Superior temporal gyrus (tissue), 1 donor: ENCODE data around the gene NTSR1.

ENCODE experiments used
- DNase-seq: peaks from one replicate; pipeline ENCODE4 v3.0.0-alpha.2; 2016; ENCODE audit errors: extremely low spot score

Gene NTSR1

DNA sequence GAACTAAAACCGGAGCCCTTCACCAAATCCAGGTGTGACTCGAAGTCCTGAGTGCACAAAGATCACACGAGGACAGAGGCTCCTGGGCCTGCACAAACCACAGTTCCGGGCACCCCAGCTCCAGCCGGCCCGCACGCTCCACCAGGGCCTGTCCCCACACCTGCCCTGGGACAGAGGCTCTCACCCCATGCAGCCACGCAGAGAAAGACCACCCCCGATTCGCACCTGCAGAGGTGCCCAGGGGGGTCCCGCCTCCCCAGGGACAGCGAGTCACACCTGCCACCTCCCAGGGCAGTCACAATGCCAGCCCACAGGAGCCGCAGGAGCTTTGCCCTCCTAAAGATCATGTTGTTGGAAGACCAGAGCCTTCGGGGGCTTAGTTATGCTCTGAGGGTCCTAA lies 62.3 kb downstream of the NTSR1 start:
- DNase-seq = no peak

DNA sequence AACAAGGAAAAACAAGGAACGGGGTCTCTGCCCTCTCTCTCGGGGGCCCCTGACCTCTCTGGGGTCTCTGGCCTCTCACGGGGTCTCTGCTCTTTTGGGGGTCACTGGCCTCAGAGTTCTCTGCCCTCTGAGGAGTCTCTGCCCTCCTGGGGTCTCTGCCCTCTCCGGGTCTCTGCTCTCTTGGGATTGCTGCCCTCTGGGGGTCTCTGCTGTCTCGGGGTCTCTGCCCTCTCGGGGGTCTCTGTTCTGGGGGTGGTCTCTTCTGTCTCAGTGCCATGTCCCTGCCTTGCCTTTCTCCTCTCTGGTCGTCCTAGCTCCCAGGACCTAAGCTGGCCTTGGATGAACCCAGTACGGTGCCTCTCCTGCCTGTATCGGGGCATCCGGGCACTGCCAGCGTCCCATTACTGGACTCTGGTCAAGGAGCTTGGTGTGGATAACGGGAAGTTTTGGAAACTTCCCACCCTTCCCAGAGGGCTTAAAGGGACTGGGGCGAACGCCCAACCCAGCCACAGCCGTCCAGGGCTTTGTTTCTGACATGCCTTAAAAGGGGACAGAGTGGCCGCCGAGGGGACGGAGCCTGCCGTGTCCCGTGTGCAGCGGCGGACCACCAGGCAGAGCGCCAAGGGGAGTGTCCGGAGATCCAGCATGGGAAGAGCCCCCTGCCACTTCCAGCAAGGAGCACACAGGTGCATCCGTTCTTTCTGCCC lies 62.9 kb downstream of the NTSR1 start:
- DNase-seq = no peak

DNA sequence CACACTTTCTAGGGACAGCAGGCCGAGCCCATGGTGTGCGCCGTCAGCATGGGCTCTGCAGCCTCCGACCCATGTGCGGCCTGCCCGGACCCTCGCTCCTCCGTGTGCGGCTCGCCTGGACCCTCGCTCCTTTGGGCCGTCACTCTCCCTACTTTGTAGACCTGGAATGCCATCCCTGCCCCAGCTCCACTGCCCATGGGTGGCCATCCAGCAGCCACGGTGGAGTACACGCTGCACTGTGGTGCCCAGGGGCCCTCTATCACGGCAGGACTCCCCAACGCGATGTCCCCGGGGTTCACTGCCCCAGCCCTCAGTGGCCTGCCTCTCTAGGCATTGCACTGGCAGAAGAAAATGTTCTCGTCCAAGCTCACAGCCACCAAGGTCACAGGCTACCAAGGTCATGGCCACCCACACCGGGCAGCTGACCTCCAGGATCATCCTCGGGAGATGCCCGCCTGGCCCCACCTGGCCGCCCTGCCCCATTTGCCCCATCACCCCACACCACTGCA lies 63.5 kb downstream of the NTSR1 start:
- no peak for DNase-seq

DNA sequence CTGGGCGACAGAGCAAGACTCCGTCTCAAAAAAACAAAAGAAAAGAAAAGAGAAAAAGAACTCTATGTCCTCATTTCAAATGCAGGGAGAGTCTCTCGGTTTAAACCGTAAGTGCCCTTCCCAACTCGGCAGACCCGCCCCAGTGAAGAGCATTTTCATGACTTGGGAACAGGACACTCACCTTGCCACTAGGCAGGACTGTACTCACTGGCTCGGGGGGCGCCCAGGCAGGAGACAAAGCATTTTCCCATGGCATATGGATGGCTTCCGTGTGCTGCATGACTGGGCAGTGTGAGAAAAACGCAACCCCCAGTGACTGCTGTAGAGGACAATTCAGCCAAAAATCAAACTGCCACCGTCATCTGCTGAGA lies 64.0 kb downstream of the NTSR1 start:
- no peak for DNase-seq

DNA sequence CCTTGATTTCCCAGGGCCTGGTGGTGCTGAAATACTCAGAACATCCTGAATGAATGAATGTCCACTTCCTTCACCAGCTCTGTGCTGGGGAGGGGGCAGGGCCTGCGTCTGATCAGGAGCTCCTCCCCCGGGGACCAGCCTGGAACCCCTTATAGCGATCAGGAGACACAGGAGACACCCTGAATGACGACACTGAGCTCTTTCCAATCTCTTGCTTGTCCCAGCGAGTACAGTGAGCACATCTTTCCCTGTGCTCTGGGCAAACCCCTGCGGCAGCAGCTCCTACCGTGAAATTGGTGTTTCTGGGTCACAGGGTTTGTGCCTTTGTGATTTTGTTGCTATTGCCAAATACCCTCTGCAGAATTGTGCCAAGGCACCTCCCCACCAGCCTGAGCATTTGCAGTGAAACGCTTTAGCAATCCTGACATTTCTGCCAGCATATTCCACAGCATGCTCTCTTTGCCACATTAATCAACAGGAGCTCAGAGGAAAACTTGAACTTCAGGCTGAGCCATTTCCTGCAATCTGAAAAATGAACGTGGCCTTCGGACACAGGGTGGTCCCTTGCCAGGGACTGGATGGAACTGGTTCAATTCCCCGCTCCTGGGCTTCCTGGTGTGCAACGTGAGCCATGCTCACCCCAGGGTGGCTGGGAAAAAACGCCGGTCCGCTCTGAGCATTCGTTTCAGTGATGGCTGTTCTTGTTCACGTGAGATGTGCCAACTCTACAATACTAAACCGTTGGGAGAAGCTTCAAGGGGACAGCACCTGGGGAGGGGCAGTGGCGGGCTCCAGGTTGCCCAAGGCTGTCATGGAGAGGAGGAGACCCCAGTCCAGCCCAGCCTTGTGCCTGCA lies 64.6 kb downstream of the NTSR1 start:
- no peak for DNase-seq

DNA sequence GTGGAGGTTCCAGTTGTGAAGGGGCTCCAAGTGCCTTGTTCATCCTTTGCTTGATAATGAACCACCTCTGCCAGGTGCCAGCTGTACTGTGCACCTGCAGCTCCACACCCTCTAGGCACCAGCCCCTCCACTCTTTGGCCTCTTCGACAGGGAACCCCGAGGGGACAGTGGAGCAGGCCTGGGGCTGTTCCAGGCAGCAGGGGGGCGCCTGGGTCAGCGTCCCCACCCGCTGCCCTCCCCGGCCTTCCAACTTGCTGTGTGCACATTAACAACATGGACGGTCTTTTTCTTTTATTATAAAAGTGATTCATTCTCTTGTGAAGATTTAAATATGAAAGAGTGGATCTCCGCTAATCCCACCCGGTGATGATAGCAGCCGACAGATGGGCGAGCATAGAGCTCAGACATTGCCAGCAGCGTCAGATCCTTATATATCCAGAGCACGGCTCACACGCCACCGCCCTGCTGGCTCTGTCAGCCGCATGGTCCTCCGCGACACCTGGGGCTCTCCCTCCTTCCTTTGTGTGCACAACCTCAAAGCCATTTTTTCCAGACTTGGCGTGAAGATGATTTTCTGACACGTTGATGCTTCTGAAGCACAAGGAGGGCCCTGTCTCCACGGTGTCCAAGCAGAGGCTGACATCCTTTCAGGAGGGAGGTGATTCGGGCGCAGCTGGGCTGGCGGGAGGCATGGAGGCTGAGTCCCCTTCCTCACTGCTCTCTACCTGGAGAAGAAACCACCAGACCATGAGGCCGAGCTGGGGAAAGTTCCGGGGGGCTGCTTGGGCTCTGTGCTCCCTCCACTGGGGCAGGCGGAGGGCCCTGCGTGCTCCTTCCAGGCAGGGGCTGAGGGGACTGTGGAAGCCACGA lies 65.4 kb downstream of the NTSR1 start:
- no peak for DNase-seq

DNA sequence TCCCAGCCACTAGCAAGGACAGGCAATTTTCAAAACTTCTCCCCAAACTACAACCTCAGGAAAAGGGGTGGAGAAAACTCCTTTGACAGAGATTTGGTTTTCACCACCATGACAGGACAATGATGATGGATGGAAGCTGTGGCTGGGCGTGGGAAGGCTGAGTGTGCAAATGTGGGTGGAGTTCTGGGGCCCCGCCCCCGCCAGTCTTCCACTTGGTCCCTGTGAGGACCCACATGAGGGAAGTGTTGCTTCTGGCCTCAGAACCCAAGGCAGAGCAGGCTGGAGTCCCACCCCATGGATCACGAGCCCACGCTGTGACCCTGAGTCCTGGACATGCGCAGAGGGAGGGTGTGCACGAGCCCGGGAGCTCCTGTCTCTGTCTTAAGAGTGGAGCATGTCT lies 66.1 kb downstream of the NTSR1 start:
- no peak for DNase-seq

GRCh38 chr20:62775206-62775605 lies 66.6 kb downstream of the NTSR1 start:
- DNase-seq = no peak

DNA sequence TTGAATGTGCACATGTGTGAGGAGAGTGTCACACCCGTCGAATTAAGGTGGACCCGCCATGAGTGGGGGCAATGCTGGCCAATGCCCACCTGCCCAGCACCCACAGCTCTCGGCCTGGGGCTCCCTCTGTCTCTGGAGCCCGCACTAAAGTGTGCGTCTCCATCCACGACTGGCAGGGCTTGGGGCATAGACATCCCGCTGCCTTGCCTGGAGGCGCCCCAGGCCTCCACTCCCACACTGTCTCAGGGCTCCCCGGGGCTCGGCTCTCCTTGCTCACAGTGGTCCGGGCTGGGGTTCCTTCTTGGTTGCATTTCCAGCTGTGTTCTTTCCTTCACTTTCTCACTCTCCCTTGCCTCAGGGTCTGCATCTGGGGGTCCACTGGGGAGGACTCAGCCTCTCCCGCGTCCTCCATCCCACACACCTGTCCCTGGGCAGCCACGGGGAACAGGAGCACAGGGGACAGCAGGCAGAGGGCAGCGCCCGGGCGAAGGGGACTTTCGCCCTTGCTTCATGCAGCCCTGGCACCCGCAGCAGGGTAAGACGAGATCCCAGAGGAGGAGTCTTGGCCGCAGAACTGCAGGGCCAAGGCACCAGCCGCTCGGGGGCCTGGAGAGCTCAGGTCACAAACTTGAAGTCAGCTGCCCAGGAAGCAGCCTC lies 67.5 kb downstream of the NTSR1 start:
- DNase-seq = no peak

DNA sequence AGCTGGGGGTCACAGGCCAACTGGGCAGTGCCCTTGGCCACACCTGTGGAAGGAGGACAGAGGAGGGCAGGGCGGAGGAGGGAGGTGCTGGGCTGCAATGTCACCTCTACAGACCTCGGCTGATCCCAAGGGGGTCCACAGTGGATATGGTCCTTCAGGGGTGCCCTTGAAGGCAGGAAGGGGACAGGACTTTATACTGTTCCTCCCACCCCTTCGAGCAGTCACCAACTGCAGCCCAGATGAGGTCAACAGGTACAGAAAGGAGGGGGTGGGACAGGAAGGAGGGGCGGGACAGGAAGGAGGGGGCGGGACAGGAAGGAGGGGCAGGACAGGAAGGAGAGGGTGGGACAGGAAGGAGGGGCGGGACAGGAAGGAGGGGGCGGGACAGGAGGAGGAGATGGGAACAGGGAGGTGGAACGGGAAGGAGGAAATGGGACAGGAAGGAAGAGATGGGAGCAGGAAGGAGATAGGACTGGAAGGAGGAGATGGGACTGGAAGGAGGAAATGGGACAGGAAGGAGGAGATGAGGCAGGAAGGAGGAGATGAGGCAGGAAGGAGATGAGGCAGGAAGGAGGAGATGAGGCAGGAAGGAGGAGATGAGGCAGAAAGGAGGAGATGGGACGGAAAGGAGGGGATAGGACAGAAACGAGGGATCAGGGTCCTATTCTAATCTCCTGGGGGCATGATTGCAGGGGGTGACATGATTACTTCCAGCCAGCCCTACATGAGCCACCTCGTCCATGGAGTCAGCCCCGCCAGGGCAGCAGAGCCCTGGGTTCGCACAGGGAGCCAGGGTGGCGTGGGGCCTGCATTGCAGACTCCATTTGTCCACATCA lies 68.3 kb downstream of the NTSR1 start:
- DNase-seq = no peak

GRCh38 chr20:62777528-62777830 lies 68.8 kb downstream of the NTSR1 start:
- no peak for DNase-seq

- no peak for DNase-seq
Observed at GRCh38 chr20:62778058-62778457, 69.4 kb downstream of the NTSR1 start.

GRCh38 chr20:62778601-62779416 lies 70.2 kb downstream of the NTSR1 start:
- no peak for DNase-seq

DNA sequence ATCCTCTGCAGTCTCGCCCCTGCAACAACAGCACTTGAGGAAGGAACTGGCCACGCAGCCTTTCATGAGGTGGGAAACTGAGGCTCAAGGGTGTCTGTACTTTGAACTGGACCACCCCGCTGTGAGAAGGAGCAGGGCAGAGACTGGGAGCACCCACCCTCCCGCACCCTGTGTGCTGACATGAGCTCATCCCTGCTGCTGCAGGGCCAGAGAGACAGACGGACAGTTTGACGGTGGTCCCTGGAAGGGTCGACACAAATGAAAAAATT lies 70.7 kb downstream of the NTSR1 start:
- no peak for DNase-seq

DNA sequence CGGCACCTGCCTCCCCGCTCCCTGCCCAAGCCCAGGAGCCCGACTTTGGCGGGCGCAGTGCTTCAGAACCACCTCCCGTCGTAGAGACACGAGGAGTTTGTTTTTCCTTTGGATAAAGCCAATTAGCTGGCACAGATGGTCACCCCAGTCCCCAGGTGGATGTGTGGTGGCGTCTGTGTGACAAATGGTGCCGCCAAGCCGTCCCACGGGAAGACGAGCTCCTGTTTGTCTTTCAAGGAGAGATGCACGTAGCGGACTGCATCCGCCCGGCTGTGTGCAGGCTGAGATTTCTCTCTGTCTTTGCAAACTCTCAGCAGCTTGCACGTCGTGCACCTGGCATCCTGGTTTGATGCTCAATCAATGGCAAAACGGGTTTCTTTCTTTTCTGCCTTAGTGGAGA lies 71.6 kb downstream of the NTSR1 start:
- no peak for DNase-seq

- no peak for DNase-seq
Observed at GRCh38 chr20:62780696-62781095, 72.1 kb downstream of the NTSR1 start.

DNA sequence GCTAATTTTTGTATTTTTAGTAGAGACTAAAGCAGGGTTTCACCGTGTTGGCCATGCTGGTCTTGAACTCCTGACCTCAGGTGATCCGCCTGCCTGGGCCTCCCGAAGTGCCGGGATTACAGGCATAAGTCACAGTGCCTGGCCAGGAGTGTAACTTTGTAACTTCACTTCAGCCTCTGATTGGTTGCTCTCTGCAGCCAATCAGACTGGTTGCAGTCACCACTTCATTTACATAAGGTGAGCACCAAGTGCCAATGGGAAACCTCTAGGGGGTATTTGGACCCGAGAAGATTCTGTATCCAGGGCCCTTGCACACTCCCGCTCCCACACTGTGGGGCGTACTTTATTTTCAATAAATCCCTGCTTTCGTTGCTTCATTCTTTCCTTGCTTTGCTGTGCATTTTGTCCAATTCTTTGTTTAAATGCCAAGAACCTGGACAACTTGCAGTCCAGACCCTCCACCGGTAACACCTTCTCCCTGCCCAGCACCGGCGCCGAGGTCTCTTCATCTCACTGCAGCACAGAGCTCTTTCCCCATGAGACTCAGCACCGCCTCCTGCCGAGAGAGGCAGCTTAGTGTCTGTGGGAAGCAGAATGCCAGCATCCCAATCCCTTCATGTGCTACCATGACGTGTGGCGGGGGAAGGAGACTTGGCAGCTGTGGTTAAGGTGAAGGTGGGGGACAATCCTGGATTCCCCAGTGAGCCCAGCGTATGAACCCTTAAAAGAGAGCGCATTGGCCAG lies 73.7 kb downstream of the NTSR1 start:
- no peak for DNase-seq

DNA sequence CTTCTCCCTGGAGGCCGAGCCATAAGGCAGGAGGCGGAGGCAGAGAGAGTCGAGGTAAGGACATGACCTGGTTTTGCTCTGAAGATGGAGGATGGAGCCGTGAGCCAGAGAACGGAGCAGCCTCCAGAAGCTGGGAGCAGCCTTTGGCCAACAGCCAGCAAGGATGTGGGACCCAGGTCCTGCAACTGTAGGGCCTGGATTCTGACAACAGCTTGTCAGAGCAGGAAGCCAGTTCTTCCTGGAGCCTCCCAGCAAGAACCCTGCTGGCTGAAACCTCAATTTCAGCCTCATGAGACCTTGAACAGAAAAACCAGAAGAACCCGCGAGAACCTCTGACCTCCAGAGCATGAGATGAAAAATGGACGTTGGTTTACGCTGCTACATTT lies 74.2 kb downstream of the NTSR1 start:
- no peak for DNase-seq

DNA sequence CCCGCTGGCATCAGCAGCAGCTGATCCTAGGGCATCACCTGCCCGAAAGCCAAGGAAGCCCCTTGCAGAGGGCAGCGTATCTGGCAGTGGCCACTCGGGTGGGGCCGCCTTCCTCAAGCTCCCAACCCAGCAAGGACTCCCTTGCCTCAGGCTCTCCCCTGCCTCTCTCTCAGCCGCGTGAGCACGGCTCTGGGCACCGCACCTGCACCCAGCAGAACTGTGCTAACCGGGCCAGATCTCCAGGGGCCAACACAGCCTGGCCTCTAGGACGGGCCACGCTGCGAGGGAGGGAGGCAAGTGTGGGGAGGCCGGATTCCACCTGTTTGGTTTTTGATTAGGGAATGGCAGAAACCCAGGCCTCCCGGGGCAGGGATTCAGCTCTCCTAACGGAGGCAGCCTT lies 75.9 kb downstream of the NTSR1 start:
- no peak for DNase-seq

- DNase-seq = no peak
Observed at GRCh38 chr20:62785393-62785792, 76.8 kb downstream of the NTSR1 start.
